DOHH2 (cell line): Measurements from ENCODE around the gene RNF150.

Experiments
- H3F3A ChIP-seq: fragments of 200-600 bp; sonication (generic), shearing (Covaris generic); 2 replicates; pipeline ENCODE4 v1.6.0; 2016; ENCODE audit warnings: antibody characterized with exemption, mild to moderate bottlenecking; ENCODE audit not compliant: control insufficient read depth, insufficient read depth
- H3K27ac ChIP-seq: fragments of 200-600 bp; sonication (generic); 2 replicates; pipeline ENCODE4 v1.5.1; 2014; ENCODE audit warnings: low read depth, mild to moderate bottlenecking, low read length, moderate library complexity
- H3K27me3 ChIP-seq: fragments of 200-600 bp; sonication (generic); 2 replicates; pipeline ENCODE4 v1.6.1; 2014; ENCODE audit warnings: mild to moderate bottlenecking, low read length, mixed read lengths; ENCODE audit not compliant: control insufficient read depth
- H3K36me3 ChIP-seq: fragments of 200-600 bp; sonication (generic); 2 replicates; pipeline ENCODE4 v1.6.1; 2014; ENCODE audit warnings: mild to moderate bottlenecking, low read length, moderate library complexity, mixed read lengths; ENCODE audit not compliant: control insufficient read depth
- H3K4me1 ChIP-seq: fragments of 200-600 bp; sonication (generic); 2 replicates; pipeline ENCODE4 v1.6.1; 2014; ENCODE audit warnings: mild to moderate bottlenecking, low read length, mixed read lengths; ENCODE audit not compliant: control insufficient read depth
- H3K4me2 ChIP-seq: fragments of 200-600 bp; sonication (generic); 2 replicates; pipeline ENCODE4 v1.6.0; 2014; ENCODE audit warnings: mild to moderate bottlenecking, low read length, moderate library complexity
- H3K4me3 ChIP-seq: fragments of 200-600 bp; sonication (generic); 2 replicates; pipeline ENCODE4 v1.5.1; 2014; ENCODE audit warnings: mild to moderate bottlenecking, low read length, mixed read lengths
- H3K79me2 ChIP-seq: fragments of 200-600 bp; sonication (generic); 2 replicates; pipeline ENCODE4 v1.6.1; 2014; ENCODE audit warnings: mild to moderate bottlenecking, low read length, mixed read lengths; ENCODE audit not compliant: control insufficient read depth
- H3K9me2 ChIP-seq: fragments of 200-600 bp; sonication (generic); replicated peaks from 2 replicates; pipeline ENCODE4 v1.6.1; 2014; ENCODE audit warnings: mild to moderate bottlenecking, low read length, mixed read lengths; ENCODE audit not compliant: control insufficient read depth
- H3K9me3 ChIP-seq: fragments of 200-600 bp; sonication (generic); 2 replicates; pipeline ENCODE4 v1.6.1; 2014; ENCODE audit warnings: antibody characterized with exemption, low read length, mixed read lengths; ENCODE audit not compliant: control insufficient read depth, insufficient read depth
- H4K20me1 ChIP-seq: fragments of 200-600 bp; sonication (generic); 2 replicates; pipeline ENCODE4 v1.6.0; 2014; ENCODE audit warnings: low read depth, mild to moderate bottlenecking, antibody characterized with exemption, low read length, moderate library complexity; ENCODE audit not compliant: control insufficient read depth, insufficient read depth
- EZH2phosphoT487 ChIP-seq: fragments of 200-600 bp; sonication (generic); IDR thresholded peaks from 2 replicates; pipeline ENCODE4 v1.6.1; 2017; ENCODE audit warnings: borderline replicate concordance, mild to moderate bottlenecking, antibody characterized with exemption, low read length, moderate library complexity, mixed read lengths
- TF ChIP-seq, protein P1 (sequence below): fragments of 200-600 bp; sonication (generic); IDR thresholded peaks from one replicate; pipeline ENCODE4 v1.5.1; 2014; ENCODE audit warnings: antibody characterized with exemption, mild to moderate bottlenecking, low read depth, low read length; ENCODE audit not compliant: poor library complexity, severe bottlenecking

Gene RNF150

DNA sequence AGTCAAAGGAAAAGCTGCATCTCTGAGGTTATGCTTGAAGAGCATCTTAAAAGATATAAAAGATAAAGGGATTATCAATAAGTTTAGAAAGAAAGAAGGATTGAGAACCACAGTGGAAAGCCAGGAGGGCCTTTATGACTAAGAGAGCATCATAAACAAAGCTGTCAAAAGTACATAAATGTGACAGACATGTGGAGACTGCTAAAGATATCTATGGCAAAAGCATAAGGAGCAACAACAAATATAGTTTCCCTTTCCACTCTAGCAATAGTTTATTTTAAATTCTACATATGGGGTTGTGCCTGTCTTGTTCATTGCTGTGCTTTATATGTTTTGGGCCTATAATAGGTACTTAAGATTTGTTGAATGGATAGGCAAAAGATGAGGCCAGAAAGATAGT is 97.3 kb downstream of the RNF150 start:
- H3F3A ChIP-seq, result no peaks in the 10 kb centered on the region
- TF ChIP-seq, protein P1, sequence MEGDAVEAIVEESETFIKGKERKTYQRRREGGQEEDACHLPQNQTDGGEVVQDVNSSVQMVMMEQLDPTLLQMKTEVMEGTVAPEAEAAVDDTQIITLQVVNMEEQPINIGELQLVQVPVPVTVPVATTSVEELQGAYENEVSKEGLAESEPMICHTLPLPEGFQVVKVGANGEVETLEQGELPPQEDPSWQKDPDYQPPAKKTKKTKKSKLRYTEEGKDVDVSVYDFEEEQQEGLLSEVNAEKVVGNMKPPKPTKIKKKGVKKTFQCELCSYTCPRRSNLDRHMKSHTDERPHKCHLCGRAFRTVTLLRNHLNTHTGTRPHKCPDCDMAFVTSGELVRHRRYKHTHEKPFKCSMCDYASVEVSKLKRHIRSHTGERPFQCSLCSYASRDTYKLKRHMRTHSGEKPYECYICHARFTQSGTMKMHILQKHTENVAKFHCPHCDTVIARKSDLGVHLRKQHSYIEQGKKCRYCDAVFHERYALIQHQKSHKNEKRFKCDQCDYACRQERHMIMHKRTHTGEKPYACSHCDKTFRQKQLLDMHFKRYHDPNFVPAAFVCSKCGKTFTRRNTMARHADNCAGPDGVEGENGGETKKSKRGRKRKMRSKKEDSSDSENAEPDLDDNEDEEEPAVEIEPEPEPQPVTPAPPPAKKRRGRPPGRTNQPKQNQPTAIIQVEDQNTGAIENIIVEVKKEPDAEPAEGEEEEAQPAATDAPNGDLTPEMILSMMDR, result no peak
- no peak for TF ChIP-seq EZH2phosphoT487
- no peaks in the 10 kb centered on the region for H4K20me1 ChIP-seq
- H3K36me3 ChIP-seq, result no peaks in the 10 kb centered on the region
- no peaks in the 10 kb centered on the region for H3K27me3 ChIP-seq
- H3K4me3 ChIP-seq, result no peak overlapping the region
- H3K4me2 ChIP-seq, result no peak overlapping the region
- H3K27ac ChIP-seq, result no peak overlapping the region
- H3K9me2 ChIP-seq, result no peaks in the 10 kb centered on the region
- no peaks in the 10 kb centered on the region for H3K4me1 ChIP-seq
- no peaks in the 10 kb centered on the region for H3K79me2 ChIP-seq
- no peaks in the 10 kb centered on the region for H3K9me3 ChIP-seq

DNA sequence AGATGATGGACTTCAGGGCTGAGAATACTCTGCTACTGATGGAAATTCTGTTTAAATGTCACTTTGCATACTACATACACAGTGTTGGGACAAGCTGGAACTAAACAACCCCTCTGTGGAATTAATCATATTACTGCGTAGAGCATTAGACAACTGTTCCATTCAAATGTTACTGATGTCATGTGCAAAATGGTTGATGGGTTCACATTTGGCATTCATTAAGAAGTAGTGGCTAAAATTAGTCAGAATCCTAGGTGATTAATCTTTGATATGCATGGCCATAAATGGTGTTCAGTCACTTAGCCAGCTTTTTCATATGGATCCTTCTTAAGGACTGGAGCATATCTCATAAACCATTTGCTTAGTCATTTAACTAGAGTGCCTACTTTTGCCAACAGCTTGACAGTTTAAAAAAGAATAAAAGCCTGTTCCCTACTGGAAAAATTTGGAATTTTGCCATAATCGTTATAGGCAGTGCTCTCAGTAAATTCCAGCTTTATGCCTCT is 105.2 kb downstream of the RNF150 start:
- Histone ChIP-seq H3F3A (no peaks in the 10 kb centered on the region), H3K4me2 (no peak overlapping the region), H3K27me3 (no peaks in the 10 kb centered on the region), H4K20me1 (no peaks in the 10 kb centered on the region), H3K4me3 (no peak overlapping the region), H3K79me2 (no peaks in the 10 kb centered on the region), H3K9me2 (no peaks in the 10 kb centered on the region), H3K27ac (no peak overlapping the region), H3K36me3 (no peaks in the 10 kb centered on the region), H3K4me1 (no peaks in the 10 kb centered on the region), H3K9me3 (no peaks in the 10 kb centered on the region)
- no peak for TF ChIP-seq EZH2phosphoT487
- TF ChIP-seq, protein P1, result no peak

DNA sequence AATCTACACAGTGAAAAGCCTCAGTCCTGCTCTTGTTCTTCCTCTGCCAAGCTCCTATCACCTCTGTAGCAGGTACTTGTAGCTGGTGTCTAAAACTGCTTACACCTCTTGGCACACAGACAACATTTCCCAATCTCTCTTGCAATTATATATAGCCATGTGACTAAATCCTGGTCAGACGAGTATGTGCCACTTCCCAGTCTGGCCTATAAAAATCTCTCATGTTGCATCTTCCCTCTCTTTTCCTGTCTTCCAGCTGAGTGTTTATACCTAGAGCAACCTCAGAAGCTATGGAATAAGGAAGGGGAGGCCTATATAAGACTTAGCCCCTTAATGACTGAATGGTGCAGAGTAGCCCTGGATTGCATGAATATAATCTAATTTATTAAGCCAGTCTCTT is 105.8 kb downstream of the RNF150 start:
- H3K79me2 ChIP-seq, result no peaks in the 10 kb centered on the region

More for the DNA sequence above, 105.8 kb downstream of the RNF150 start:
- Histone ChIP-seq H4K20me1 (no peaks in the 10 kb centered on the region), H3K9me2 (no peaks in the 10 kb centered on the region), H3K4me1 (no peaks in the 10 kb centered on the region), H3K36me3 (no peaks in the 10 kb centered on the region), H3F3A (no peaks in the 10 kb centered on the region), H3K4me3 (no peak overlapping the region), H3K4me2 (no peak overlapping the region), H3K27me3 (no peaks in the 10 kb centered on the region), H3K27ac (no peak overlapping the region), H3K9me3 (no peaks in the 10 kb centered on the region)
- TF ChIP-seq, protein P1, result no peak
- no peak for TF ChIP-seq EZH2phosphoT487
